Neuronal stem cell (in vitro differentiated cells): ENCODE results near the gene GARS1.

Experiments
- DNase-seq: peaks from one replicate; pipeline ENCODE4 v3.0.0-alpha.2; 2013; ENCODE audit warnings: low spot score
- H2AFZ ChIP-seq: one replicate; pipeline ENCODE4 v1.6.1; 2013; ENCODE audit warnings: mild to moderate bottlenecking, low read length, inconsistent platforms
- H2AK5ac ChIP-seq: 2 replicates; pipeline ENCODE4 v1.6.1; 2013; ENCODE audit warnings: low read depth, mild to moderate bottlenecking, inconsistent platforms, low read length, moderate library complexity, mixed read lengths
- H2BK120ac ChIP-seq: 2 replicates; pipeline ENCODE4 v1.6.1; 2013; ENCODE audit warnings: low read depth, mild to moderate bottlenecking, inconsistent platforms, low read length, moderate library complexity, mixed read lengths
- H2BK12ac ChIP-seq: one replicate; pipeline ENCODE4 v1.6.1; 2013; ENCODE audit warnings: low read length, inconsistent platforms
- H2BK15ac ChIP-seq: 2 replicates; pipeline ENCODE4 v1.6.1; 2013; ENCODE audit warnings: mild to moderate bottlenecking, low read length, inconsistent platforms, mixed read lengths
- H2BK5ac ChIP-seq: one replicate; pipeline ENCODE4 v1.6.1; 2013; ENCODE audit warnings: inconsistent platforms, mild to moderate bottlenecking, low read length, moderate library complexity
- H3K14ac ChIP-seq: one replicate; pipeline ENCODE4 v1.6.1; 2013; ENCODE audit warnings: low read length, inconsistent platforms
- H3K18ac ChIP-seq: 2 replicates; pipeline ENCODE4 v1.6.1; 2013; ENCODE audit warnings: low read length, inconsistent platforms
- H3K23ac ChIP-seq: 2 replicates; pipeline ENCODE4 v1.6.1; 2013; ENCODE audit warnings: low read depth, mild to moderate bottlenecking, mixed read lengths, low read length, inconsistent platforms; ENCODE audit not compliant: poor library complexity
- H3K27ac ChIP-seq: replicated peaks from 3 replicates; pipeline ENCODE4 v1.5.1; 2013; ENCODE audit warnings: low read length, inconsistent platforms
- H3K27me3 ChIP-seq, 3 experiments: 2 replicates each; pipeline ENCODE4 v1.6.1; 2013; ENCODE audit warnings: low read length in 3 of 3, mild to moderate bottlenecking in 2 of 3, inconsistent platforms in 1 of 3, low read depth in 1 of 3, mixed read lengths in 1 of 3, moderate library complexity in 1 of 3; ENCODE audit not compliant: control insufficient read depth in 3 of 3, insufficient read depth in 3 of 3
- H3K36me3 ChIP-seq, 2 donors: replicated peaks in 1 of 2; 2 replicates each; pipeline ENCODE4 v1.6.1; 2013; ENCODE audit warnings: low read length in 2 of 2; ENCODE audit not compliant: control insufficient read depth in 2 of 2, insufficient read depth in 2 of 2
- H3K4ac ChIP-seq: 2 replicates; pipeline ENCODE4 v1.6.1; 2013; ENCODE audit warnings: inconsistent platforms, mild to moderate bottlenecking, low read length, moderate library complexity
- H3K4me1 ChIP-seq, 2 donors: 1 replicate in 1 of 2; 2 replicates in 1 of 2; pipeline ENCODE4 v1.6.1; 2013; ENCODE audit warnings: low read length in 2 of 2, low read depth in 1 of 2; ENCODE audit not compliant: control insufficient read depth in 2 of 2, insufficient read depth in 1 of 2
- H3K4me2 ChIP-seq: one replicate; pipeline ENCODE4 v1.6.1; 2013; ENCODE audit warnings: mild to moderate bottlenecking, low read length, inconsistent platforms; ENCODE audit not compliant: insufficient read depth, poor library complexity, severe bottlenecking
- H3K4me3 ChIP-seq, 2 donors: 2 replicates each; pipeline ENCODE4 v1.5.1; 2013; ENCODE audit warnings: low read length in 2 of 2, mild to moderate bottlenecking in 2 of 2, inconsistent platforms in 1 of 2, moderate library complexity in 1 of 2
- H3K79me1 ChIP-seq: one replicate; pipeline ENCODE4 v1.6.1; 2013; ENCODE audit warnings: low read depth, mild to moderate bottlenecking, inconsistent platforms, low read length, moderate library complexity
- H3K9ac ChIP-seq: one replicate; pipeline ENCODE4 v1.6.1; 2013; ENCODE audit warnings: mild to moderate bottlenecking, low read depth, low read length, inconsistent platforms; ENCODE audit not compliant: poor library complexity
- H3K9me3 ChIP-seq, 2 donors: replicated peaks in 1 of 2; 2 replicates each; pipeline versions ENCODE3 to v1.6.1; 2013; ENCODE audit warnings: low read length in 2 of 2, mild to moderate bottlenecking in 2 of 2, inconsistent platforms in 1 of 2, low read depth in 1 of 2, mixed read lengths in 1 of 2, moderate library complexity in 1 of 2; ENCODE audit not compliant: control insufficient read depth in 2 of 2, insufficient read depth in 1 of 2
- H4K8ac ChIP-seq: one replicate; pipeline ENCODE4 v1.6.1; 2013; ENCODE audit warnings: low read depth, mild to moderate bottlenecking, inconsistent platforms, low read length, moderate library complexity
- H4K91ac ChIP-seq: one replicate; pipeline ENCODE4 v1.6.1; 2013; ENCODE audit warnings: low read length, low read depth, mild to moderate bottlenecking, inconsistent platforms; ENCODE audit not compliant: poor library complexity
- WGBS, 2 donors: extraction: QIAGEN DNeasy Blood & Tissue Kit; methylation state at CpG; one replicate each; pipeline ENCODE4 v1.1.7; 2013; ENCODE audit warnings: missing lambda C conversion rate in 2 of 2, mixed read lengths in 1 of 2; ENCODE audit not compliant: insufficient read length in 2 of 2, insufficient replicate concordance in 1 of 2; ENCODE audit errors: extremely low coverage in 2 of 2; 5-methylcytosine and 5-hydroxymethylcytosine counted together

GARS1 gene

GRCh38 chr7:30594048-30594539 is 584 bp upstream of the GARS1 start:
- WGBS, 2 donors, result no CpG with 5 or more reads among the region's 12 CpGs
- Histone ChIP-seq H3K36me3 (peaks cover 0 to 23% of the 10 kb centered on the region in 2 donors), H3K79me1 (peaks cover 7% of the 10 kb centered on the region), H2BK5ac (peak overlapping the region; percentile 93), H3K27me3 (no peaks in the 10 kb centered on the region), H4K8ac (peak overlapping the region; percentile 82), H3K23ac (peak overlapping the region; percentile 100), H3K9me3 (no peaks in the 10 kb centered on the region), H2BK120ac (no peak overlapping the region), H2BK12ac (no peak overlapping the region), H2BK15ac (peak overlapping the region; percentile 1), H3K4me3 (peak overlapping the region; percentile 90 to 97), H4K91ac (no peak overlapping the region), H3K4ac (no peak overlapping the region), H2AFZ (peak overlapping the region; percentile 97), H3K9ac (peak overlapping the region; percentile 95), H3K27ac (peak overlapping the region; percentile 77), H2AK5ac (peak overlapping the region; percentile 34), H3K18ac (peak overlapping the region; percentile 89), H3K4me2 (peak overlapping the region; percentile 71), H3K4me1 (peaks cover 1 to 5% of the 10 kb centered on the region in 2 donors), H3K14ac (no peak overlapping the region)
- DNase-seq, result no peak

DNA sequence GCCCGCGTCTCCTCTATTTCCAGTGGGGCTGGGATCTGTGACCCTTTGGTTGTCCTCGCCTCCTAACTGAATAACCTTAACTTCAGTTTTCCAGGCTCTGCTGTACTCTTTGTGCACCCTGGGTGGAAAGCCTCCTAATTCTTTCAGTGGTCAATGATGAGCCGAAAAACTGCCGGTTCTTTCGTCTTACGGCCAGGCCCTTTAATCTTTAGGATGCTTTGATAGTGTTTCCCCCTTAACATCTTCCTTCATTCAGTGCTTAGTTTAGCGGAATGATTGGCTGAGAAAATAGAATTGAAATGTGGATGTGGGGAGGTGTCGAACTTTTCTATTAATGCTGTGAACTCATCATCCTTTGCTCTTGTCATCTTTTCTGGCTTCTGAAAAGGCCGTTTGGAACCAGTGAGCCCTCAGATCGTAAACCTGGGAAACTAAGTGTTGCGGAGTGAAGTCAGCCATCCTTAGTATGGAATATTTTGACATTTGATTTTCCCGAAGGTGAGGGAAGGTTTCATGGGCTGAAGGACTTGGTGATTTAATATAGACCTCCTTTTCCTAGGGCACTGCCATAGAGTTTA is 847 bp downstream of the GARS1 start:
- WGBS, 2 donors, result no CpG with 5 or more reads among the region's 13 CpGs
- H3K27me3 ChIP-seq, result no peaks in the 10 kb centered on the region
- H2BK15ac ChIP-seq, result no peak overlapping the region
- H3K4me3 ChIP-seq, result peak overlapping the region; percentile 90 to 97
- H3K18ac ChIP-seq, result no peak overlapping the region
- H2AFZ ChIP-seq, result peak overlapping the region; percentile 97
- H3K79me1 ChIP-seq, result peaks cover 8% of the 10 kb centered on the region
- H4K91ac ChIP-seq, result no peak overlapping the region
- H3K23ac ChIP-seq, result peak overlapping the region; percentile 100
- H3K14ac ChIP-seq, result no peak overlapping the region
- H2BK120ac ChIP-seq, result no peak overlapping the region
- peak overlapping the region; percentile 98 for H3K9ac ChIP-seq
- no peak overlapping the region for H2BK12ac ChIP-seq
- H3K4ac ChIP-seq, result no peak overlapping the region
- DNase-seq, result peak; percentile 11
- peaks cover 4 to 36% of the 10 kb centered on the region in 2 donors for H3K36me3 ChIP-seq
- H2BK5ac ChIP-seq, result peak overlapping the region; percentile 93
- no peaks in the 10 kb centered on the region for H3K9me3 ChIP-seq
- peaks cover 1 to 5% of the 10 kb centered on the region in 2 donors for H3K4me1 ChIP-seq
- H3K4me2 ChIP-seq, result peak overlapping the region; percentile 85
- no peak overlapping the region for H3K27ac ChIP-seq
- no peak overlapping the region for H2AK5ac ChIP-seq
- H4K8ac ChIP-seq, result no peak overlapping the region

GRCh38 chr7:30596014-30596641 is 1.4 kb downstream of the GARS1 start:
- Histone ChIP-seq H2AK5ac (no peak overlapping the region), H4K8ac (no peak overlapping the region), H3K23ac (no peak overlapping the region), H3K79me1 (peaks cover 8% of the 10 kb centered on the region), H3K9ac (no peak overlapping the region), H2AFZ (no peak overlapping the region), H3K4ac (no peak overlapping the region), H2BK15ac (no peak overlapping the region), H4K91ac (no peak overlapping the region), H2BK12ac (no peak overlapping the region), H3K27ac (no peak overlapping the region), H3K4me3 (peak overlapping the region; percentile 90 to 97), H3K4me2 (peak overlapping the region; percentile 85), H3K9me3 (no peaks in the 10 kb centered on the region), H2BK5ac (no peak overlapping the region), H2BK120ac (no peak overlapping the region), H3K18ac (no peak overlapping the region), H3K36me3 (peaks cover 6 to 42% of the 10 kb centered on the region in 2 donors), H3K4me1 (peaks cover 1 to 5% of the 10 kb centered on the region in 2 donors), H3K14ac (no peak overlapping the region), H3K27me3 (no peaks in the 10 kb centered on the region)
- DNase-seq, result no peak
- no CpG with 5 or more reads among the region's 14 CpGs for WGBS, 2 donors

- H2BK5ac ChIP-seq, result no peak overlapping the region
- H3K79me1 ChIP-seq, result peaks cover 8% of the 10 kb centered on the region
- peaks cover 1 to 5% of the 10 kb centered on the region in 2 donors for H3K4me1 ChIP-seq
- H3K4ac ChIP-seq, result no peak overlapping the region
- H3K9me3 ChIP-seq, result no peaks in the 10 kb centered on the region
- no peak overlapping the region for H4K8ac ChIP-seq
- H4K91ac ChIP-seq, result no peak overlapping the region
- H3K14ac ChIP-seq, result no peak overlapping the region
- H3K9ac ChIP-seq, result no peak overlapping the region
- no peak overlapping the region for H3K23ac ChIP-seq
- H2AK5ac ChIP-seq, result no peak overlapping the region
- H2BK120ac ChIP-seq, result no peak overlapping the region
- no peak overlapping the region for H2BK12ac ChIP-seq
- H3K4me2 ChIP-seq, result no peak overlapping the region
- DNase-seq, result no peak
- no peak overlapping the region for H3K18ac ChIP-seq
- H3K27me3 ChIP-seq, result no peaks in the 10 kb centered on the region
- no CpG with 5 or more reads among the region's 3 CpGs for WGBS, 2 donors
- H3K27ac ChIP-seq, result no peak overlapping the region
- no peak overlapping the region for H2AFZ ChIP-seq
- H3K36me3 ChIP-seq, result peaks cover 6 to 48% of the 10 kb centered on the region in 2 donors
- peak overlapping the region in 1 of 2 donors; percentile 97 for H3K4me3 ChIP-seq
- H2BK15ac ChIP-seq, result no peak overlapping the region
Measured at GRCh38 chr7:30596721-30597120, 2.0 kb downstream of the GARS1 start.
